Fibroblast of lung (primary cell): ENCODE measurements around the gene TMPRSS4.

ENCODE experiments used
- CTCF ChIP-seq, 2 donors: IDR thresholded peaks in 1 of 2; conservative IDR thresholded peaks in 1 of 2; 1 replicate in 1 of 2; 2 replicates in 1 of 2; pipeline ENCODE4 v1.5.1; 2011 to 2012; ENCODE audit warnings: low read length in 2 of 2, control low read depth in 1 of 2, inconsistent platforms in 1 of 2, low read depth in 1 of 2, mild to moderate bottlenecking in 1 of 2
- EZH2 ChIP-seq: IDR thresholded peaks from 2 replicates; pipeline ENCODE4 v1.5.1; 2012; ENCODE audit warnings: low read length, control low read depth, mild to moderate bottlenecking; ENCODE audit errors: missing control alignments

GRCh38 chr11:118045191-118045590 is 31.7 kb upstream of the TMPRSS4 start:
- no peak for TF ChIP-seq CTCF (conservative IDR thresholded peaks at IDR 0.05 in 1 of 2, IDR thresholded peaks at IDR 0.05 in 1 of 2; ENCODE audit: low read depth in 1 of 2, low read length in 2 of 2)
- TF ChIP-seq EZH2 = no peak
